GM12874 (cell line): ENCODE measurements around the gene SEH1L.

Experiments
- TF ChIP-seq, protein P1 (sequence below): IDR thresholded peaks from 2 replicates; pipeline ENCODE4 v1.5.1; 2011; ENCODE audit warnings: low read depth, mild to moderate bottlenecking, control low read depth, low read length, moderate library complexity; ENCODE audit not compliant: insufficient read depth

SEH1L gene

DNA sequence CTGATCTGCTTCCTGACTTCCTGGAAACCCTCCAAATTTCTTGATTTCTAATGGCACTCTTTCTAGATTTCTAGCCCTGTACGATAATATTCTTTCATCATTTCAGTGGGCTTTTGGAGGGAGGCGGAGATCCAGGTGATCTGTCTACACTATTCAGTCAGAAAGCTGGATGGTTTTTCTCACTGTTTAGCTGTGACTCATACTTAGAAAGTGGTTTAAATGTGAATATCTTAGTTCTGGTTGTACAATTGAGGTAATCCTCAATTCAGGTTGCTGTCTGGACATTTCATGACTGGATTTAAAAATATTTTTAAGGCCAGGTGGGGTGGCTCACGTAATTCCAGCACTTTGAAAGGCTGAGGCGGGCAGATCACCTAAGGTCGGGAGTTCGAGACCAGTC, 20.8 kb downstream of the SEH1L start:
- TF ChIP-seq, protein P1, sequence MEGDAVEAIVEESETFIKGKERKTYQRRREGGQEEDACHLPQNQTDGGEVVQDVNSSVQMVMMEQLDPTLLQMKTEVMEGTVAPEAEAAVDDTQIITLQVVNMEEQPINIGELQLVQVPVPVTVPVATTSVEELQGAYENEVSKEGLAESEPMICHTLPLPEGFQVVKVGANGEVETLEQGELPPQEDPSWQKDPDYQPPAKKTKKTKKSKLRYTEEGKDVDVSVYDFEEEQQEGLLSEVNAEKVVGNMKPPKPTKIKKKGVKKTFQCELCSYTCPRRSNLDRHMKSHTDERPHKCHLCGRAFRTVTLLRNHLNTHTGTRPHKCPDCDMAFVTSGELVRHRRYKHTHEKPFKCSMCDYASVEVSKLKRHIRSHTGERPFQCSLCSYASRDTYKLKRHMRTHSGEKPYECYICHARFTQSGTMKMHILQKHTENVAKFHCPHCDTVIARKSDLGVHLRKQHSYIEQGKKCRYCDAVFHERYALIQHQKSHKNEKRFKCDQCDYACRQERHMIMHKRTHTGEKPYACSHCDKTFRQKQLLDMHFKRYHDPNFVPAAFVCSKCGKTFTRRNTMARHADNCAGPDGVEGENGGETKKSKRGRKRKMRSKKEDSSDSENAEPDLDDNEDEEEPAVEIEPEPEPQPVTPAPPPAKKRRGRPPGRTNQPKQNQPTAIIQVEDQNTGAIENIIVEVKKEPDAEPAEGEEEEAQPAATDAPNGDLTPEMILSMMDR: no peak

GRCh38 chr18:12973562-12974213, 25.9 kb downstream of the SEH1L start:
- TF ChIP-seq, protein P1: no peak

DNA sequence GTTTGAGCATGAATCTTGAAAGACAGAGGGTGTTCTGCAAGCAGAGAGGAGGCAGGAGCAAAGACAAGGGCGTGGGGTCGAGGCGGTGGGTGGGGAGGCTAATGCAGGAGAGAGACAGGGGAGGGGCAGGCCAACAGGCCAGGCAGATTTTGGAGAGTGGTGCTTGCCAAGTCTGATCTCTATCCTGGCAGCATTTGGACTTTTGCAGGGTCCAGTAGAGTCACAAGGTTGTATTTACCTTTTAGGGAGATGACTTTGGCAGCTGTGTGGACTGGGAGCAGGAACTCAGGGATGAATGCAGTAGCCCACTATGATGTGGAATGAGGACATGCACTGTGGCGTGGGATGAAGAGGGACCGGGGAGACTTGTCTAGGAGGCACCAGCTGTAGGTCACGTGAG, 27.7 kb downstream of the SEH1L start:
- TF ChIP-seq, protein P1: no peak

DNA sequence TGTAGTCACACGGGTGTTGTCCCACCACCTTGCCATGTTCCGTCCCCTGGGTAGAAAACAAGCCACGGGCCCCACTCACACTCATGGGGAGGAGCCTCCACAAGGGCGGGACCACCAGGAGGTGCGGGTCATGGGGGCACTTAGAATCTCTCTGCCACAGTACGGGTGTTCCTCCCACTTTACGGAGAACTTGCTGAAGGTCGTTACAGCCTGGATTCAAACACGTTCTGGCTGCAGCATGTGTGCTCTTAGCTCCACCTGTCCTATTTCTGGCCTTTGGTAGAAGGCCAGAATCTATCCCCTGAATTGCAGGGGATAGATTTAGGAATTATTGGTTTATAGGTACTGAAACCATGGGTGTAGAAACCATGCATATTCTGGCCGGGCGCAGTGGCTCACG, 28.5 kb downstream of the SEH1L start:
- TF ChIP-seq, protein P1: no peak

GRCh38 chr18:12989397-12990122, 41.7 kb downstream of the SEH1L start:
- TF ChIP-seq, protein P1: no peak

DNA sequence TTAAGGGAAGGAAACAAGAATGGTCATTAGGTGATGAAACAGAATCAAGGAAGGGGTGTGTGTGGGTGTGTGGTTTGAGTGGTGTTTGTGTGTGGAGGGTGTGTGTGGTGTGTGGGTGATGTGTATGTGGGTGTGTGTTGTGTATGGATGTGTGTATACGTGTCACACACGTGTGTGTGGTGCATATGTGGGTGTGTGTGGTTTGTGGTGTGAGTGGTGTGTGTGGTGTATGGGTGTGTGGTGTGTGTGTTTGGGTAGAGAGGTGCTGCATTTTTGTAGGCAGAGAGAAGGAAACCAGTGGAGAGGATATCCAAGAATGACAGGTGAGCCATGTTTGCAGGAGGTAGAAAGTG, 42.3 kb downstream of the SEH1L start:
- TF ChIP-seq, protein P1: no peak

DNA sequence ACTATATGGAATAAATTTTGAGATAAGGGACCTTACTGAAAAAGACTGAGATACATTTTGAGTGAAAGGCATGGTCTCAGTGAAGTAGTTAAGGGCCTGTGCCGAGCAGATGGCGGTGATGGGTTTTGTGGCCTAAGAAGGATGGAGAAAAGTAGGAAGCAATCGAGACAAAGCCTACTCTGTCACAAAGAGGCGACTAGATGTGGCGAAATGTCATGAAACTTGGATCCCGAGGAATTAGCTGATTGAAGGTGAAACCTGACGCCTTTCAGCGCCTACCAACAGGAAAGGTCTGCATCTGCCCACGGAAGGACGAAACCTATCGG, 42.8 kb downstream of the SEH1L start:
- TF ChIP-seq, protein P1: no peak
